HG03095 (cell line): ENCODE results near the gene ACKR1.

Experiments used
- ATAC-seq: cut with Tn5 transposase; IDR thresholded peaks from one replicate; pipeline ENCODE4 v1.9.1; 2021; ENCODE audit warnings: moderate library complexity; ENCODE audit not compliant: unreplicated experiment

Gene ACKR1

GRCh38 chr1:159218649-159219636, 14.3 kb downstream of the ACKR1 start:
- no peak for ATAC-seq

DNA sequence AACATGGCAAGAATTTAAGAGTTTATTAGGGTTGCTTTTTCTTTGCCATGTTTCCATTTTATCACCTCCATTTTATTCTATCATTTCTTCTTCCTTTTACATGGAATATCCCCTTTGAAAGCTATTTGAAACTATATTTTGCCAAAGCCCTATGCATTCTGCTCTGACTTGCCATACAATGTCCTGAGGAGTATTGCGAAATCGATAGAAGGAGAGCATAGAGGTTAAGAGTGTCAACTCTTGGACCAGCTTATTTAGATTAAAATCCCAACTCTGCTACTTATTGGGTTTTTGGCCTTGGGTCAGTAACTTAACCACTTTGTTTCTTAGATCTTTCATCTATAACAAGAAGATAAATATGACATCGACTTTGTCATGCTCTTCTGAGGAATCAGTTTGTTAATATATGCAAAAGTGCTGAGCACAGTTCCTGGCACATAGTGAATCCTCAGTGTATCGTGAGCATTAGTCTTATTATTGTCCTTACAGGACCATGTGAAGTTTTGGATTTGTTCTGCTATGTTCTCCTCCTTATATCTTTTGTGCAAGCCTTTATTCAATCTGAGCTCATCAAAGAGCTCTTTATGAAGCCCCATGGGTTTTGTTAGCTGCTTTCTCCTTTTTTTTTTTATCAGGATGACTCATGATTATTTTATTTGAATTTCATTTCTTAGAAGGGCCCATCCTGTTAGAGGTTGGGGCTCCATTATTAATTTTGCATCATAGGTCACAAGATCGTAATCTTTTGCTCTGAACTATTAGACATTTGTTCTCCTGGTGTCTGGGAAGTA, 17.6 kb downstream of the ACKR1 start:
- no peak for ATAC-seq

DNA sequence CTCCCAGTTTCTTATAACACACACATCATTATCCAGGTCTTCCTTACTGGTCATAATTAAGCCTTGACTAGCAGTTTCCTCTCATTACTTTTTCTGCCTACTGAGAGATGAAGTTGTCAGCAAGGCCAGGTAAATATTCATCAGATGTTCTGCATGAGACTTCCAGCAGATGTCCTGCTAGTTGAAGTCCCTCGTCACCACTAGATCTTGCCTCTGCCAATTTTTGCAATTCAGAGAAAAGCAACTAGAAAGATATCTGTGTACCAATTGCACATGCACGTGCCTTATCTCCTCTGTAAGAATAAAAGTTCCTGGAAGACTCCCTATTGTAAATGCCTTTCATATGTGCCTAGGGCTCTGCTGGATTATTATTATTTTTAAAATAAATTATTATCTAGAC, 18.3 kb downstream of the ACKR1 start:
- no peak for ATAC-seq

GRCh38 chr1:159228554-159228953, 23.9 kb downstream of the ACKR1 start:
- ATAC-seq, result no peak

DNA sequence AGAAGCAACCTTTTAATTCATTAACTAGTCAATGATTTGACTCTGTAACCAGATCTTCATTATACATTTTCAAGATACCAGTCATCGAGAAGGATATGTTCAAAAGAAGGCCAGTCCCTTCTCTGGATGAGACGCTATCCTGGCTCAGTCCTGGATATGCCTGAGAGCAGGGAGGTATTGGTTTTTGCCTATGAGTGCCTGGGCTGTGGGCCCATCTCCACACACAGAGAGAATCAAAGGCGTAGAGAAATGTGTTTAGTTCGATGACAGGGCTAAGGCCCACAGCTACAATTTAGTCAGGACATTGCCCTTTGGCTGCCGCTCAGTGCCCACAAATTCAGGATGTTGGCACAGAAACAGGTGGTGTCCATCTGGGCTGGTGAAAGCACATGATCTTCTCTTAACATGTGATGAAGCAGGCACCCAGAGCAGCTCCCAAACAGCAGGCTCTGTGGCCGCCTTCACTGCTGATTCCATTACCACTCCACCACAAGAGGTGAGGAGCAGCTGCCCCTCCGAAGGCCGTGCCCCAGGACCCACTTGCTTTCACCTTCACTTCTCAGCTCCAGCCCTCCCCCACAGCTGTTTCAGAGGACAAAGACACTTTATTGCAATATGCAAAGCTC, 24.7 kb downstream of the ACKR1 start:
- ATAC-seq, result no peak

- no peak for ATAC-seq
Measured at GRCh38 chr1:159229896-159230295, 25.2 kb downstream of the ACKR1 start.

- ATAC-seq, result peak; percentile 92
Measured at GRCh38 chr1:159239551-159240220, 35.0 kb downstream of the ACKR1 start.

DNA sequence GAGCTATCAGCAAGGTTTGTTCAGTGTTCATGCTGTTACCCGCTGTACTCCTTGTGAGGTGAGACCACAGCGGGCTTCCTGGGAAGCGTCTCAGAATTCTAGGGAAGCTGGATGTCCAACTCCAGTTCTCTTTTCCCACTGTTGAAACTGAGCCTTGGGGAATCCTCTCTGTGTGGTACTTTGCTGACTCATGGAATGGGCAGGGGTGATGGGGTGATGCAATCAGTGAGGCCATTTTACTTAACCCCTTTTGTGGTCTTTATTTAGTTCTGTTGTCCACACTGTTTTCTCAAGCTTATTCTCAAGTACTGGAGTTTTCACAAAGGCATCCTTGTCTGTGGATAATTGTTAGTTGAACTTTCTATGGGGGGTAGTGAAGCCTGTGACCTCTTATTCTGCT, 42.6 kb downstream of the ACKR1 start:
- no peak for ATAC-seq

GRCh38 chr1:159248311-159248710, 43.6 kb downstream of the ACKR1 start:
- no peak for ATAC-seq

DNA sequence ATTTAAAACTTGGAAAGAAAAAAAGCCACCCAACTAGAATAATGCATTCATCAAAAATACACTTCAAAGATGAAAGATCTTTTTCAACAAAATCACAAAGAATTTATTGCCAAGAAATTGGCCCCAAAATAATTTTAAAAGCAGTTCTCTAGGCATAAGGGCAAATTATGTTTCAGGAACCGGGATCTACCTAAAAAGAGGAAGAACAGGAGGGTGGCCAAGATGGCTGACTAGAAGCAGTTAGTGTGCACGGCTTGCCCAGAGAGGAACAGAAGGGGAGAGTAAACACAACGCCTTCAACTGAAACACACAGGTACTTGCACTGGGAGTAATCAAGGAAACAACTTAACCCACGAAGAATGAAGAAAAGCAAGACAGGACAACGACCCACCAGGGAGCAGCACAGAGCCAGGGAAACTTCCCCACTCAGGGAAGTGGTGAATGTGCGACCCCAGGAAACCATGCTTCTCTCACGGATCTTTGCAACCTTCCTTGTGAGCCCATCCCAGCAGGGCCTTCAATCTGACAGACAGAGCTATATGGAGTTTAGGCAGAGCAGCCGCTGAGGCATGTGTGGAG, 46.1 kb downstream of the ACKR1 start:
- ATAC-seq, result no peak
